Activated naive CD4-positive, alpha-beta T cell treated with Interleukin-2 at 50 U/mL for 16 hours (primary cell): ENCODE measurements around the gene WAPL.
A peak's percentile ranks its signal among the peaks of the same experiment; 100 is the strongest.
"Not testable (repeated sequence)": the region's sequence is repeated elsewhere in the genome, so short reads cannot be mapped to it uniquely, and the experiment has no call there.

Experiments
- DNase-seq: peaks from one replicate; pipeline ENCODE4 v3.0.0-alpha.2; 2020

The WAPL gene, protein sequence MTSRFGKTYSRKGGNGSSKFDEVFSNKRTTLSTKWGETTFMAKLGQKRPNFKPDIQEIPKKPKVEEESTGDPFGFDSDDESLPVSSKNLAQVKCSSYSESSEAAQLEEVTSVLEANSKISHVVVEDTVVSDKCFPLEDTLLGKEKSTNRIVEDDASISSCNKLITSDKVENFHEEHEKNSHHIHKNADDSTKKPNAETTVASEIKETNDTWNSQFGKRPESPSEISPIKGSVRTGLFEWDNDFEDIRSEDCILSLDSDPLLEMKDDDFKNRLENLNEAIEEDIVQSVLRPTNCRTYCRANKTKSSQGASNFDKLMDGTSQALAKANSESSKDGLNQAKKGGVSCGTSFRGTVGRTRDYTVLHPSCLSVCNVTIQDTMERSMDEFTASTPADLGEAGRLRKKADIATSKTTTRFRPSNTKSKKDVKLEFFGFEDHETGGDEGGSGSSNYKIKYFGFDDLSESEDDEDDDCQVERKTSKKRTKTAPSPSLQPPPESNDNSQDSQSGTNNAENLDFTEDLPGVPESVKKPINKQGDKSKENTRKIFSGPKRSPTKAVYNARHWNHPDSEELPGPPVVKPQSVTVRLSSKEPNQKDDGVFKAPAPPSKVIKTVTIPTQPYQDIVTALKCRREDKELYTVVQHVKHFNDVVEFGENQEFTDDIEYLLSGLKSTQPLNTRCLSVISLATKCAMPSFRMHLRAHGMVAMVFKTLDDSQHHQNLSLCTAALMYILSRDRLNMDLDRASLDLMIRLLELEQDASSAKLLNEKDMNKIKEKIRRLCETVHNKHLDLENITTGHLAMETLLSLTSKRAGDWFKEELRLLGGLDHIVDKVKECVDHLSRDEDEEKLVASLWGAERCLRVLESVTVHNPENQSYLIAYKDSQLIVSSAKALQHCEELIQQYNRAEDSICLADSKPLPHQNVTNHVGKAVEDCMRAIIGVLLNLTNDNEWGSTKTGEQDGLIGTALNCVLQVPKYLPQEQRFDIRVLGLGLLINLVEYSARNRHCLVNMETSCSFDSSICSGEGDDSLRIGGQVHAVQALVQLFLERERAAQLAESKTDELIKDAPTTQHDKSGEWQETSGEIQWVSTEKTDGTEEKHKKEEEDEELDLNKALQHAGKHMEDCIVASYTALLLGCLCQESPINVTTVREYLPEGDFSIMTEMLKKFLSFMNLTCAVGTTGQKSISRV (N-terminal part only)

DNA sequence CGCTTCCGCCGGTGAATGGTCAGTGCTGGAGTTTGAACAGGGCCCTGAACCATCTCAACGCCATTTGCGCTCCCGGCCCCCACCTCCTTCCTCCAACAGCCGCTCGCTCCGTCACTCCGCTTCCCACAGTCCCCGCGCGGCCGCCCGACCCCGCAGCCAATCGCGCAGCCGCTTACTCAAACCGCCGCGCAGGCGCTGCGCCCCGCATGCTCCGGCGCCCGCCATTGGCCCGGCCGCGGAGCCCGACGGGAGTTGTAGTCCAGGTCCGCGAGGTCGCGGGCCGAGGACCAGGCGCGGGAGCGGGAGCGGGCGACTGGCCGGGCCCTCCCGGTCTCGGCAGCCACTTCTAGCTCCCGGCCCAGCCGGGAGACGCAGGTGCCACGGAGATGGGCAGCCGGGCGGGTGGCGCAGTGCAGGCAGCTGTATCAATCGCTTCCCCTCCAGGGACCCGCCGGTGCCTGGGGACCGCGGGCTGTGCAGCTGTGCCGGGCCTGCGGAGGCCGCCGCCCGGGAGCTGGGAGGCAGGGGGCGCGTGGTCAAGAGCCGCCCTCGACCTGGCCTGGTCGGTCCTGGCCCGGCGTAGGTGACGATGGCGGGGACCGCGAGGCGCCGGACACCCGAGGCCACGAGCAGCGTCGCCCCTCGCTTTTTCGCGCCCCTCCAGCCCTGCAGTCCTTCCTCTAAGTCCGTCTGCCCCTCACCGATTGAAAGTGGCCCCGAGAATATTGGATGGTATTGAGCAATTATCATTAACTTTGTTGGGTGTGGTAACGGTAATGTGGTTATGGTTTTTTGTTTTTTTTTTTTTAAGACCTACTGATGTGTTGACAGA lies at the start of gene WAPL:
Gene WAPL, minus strand, starts transcription at position 115 of the 832 bp plus-strand sequence. CDS start 3,723 bp downstream, outside the sequence.
- peak; percentile 95 for DNase-seq

DNA sequence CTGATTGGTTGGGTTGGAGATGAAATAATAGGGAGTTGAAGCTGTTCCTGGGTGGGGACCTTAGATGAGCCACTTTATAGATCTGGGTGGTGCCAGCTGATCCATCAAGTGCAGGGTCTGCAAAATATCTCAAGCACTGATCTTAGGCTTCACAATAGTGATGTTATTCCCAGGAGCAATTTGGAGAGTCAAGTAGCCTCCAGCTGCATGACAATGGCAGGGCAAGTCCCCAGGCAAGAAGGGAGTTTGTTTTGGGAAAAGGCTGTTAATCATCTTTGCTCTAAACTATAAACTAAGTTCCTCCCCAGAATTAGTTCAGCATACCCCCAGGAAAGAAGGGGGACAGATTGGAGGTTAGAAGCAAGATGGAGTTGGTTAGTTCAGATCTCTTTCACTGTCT lies 47.7 kb upstream of the WAPL start:
- DNase-seq: no peak

DNA sequence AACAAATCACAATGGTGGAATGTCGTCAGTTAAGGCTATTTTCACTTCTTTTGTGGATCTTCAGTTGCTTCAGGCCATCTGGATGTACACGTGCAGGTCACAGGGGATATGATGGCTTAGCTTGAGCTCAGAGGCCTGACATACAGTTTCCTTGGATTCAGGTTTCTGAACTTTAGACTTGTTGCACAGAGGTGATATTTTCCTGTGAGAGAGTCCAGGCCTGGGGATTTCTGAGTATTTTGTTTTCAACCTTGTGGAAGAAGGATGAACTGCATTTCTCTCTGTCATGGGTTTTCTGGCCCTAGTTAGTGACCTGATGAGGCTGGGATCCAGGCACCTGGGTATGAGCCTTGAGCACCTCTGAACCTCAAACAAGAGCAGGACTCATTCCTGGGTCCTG lies 44.9 kb upstream of the WAPL start:
- not testable (repeated sequence) for DNase-seq

DNA sequence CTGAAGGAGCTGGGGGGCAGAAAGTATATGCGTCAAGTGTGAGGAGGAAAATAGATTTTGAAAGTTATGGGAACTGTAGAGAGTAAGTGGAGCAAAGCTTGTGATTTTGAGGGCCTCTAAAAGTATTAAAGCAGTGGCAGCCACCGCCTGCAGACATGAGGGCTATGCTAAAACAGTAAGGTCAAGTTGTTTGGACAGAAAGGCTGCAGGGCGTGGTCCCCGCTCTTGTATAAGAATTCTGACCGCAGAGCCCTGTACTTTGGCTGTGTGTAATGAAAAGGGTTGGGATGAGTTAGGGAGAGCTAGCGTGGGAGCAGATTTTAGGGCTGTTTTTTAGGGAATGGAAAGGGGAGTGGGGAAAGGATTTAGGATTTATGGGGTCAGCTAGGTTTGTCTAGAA lies 41.7 kb upstream of the WAPL start:
- not testable (repeated sequence) for DNase-seq

GRCh38 chr10:86558695-86559094 lies 37.1 kb upstream of the WAPL start:
- not testable (repeated sequence) for DNase-seq

DNA sequence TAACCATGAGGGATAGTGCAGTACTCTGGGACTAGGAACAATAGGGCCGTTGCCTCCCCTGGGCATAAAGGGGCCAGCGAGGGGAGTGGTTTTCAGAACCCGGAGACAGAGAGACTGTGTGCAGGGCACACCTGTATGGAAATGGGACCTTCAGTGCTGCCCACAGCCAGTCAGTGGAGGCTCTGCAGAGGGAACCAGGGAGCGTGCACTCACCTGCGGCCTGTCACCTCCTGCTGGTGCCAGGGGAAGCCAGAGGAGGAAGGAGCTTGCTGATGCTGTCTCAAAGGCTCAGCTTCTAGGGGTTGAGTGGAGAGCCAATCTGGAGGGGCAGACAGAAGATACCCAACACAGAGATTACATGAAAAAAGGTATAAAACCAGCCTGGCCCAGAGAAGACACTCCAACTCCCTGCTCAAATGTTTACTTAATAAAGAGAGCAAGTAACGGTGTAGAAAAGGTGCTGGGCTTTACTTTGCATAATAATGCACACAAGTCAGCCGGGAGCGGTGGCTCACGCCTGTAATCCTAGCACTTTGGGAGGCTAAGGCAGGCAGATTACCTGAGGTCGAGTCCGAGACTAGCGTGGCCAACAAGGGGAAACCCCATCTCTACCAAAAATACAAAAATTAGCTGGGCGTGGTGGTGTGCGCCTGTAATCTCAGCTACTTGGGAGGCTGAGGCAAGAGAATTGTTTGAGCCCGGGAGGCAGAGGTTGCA lies 35.5 kb upstream of the WAPL start:
- no peak for DNase-seq

DNA sequence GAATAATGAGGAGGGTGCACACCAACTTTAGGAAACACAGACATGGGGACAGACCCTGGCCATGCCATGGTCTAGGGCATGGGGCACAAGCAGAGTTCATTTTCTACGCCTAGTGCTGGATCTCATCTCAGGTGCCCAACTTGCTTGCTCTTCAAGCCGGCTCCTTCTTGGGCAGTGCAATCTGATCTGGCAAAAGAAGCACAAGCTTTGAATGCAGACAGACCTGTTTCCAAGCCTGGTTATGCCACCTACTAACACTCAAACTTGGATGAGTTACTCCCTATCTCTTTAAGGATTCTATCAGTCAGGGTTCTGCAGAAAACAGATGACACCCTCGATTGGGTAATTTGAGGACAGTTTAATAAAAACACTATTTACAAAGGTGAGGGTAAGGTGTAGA lies 34.9 kb upstream of the WAPL start:
- DNase-seq: no peak

DNA sequence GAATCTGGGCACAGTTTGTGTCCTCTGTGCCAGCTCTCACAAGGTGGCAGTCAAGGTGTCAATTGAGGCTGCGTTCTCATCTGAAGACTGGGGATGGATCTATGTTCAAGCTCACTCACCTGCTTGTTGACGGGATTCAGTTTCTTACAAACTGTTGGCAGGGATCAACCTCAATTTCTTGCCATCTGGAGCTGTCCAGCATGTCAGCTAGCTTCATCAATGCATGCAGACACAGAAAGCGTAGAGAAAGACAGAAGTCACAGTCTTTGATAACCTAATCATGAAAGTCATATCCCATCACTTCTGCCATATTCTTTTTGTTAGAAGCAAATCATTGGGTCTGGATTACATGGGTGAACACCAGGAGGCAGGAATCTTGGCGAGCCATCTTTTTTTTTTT lies 32.0 kb upstream of the WAPL start:
- DNase-seq: no peak

DNA sequence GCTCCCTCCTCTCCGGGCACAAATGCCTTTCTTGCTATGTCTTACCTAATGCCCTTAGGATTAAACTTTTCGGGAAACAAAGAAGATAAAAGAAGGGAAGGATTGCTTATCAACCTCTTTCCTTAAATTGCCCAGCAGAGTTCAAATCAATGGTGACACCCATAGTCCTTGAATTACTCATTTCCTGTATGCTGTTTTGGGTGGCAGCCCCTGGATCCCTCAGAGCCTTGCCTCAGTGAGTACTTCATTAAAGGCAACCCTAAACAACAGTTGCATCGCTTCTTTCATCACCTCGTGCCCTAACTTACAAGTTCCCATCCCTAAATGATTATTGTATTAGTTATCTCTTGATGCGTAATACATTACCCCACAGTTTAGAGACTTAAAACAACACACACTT lies 31.6 kb upstream of the WAPL start:
- no peak for DNase-seq

DNA sequence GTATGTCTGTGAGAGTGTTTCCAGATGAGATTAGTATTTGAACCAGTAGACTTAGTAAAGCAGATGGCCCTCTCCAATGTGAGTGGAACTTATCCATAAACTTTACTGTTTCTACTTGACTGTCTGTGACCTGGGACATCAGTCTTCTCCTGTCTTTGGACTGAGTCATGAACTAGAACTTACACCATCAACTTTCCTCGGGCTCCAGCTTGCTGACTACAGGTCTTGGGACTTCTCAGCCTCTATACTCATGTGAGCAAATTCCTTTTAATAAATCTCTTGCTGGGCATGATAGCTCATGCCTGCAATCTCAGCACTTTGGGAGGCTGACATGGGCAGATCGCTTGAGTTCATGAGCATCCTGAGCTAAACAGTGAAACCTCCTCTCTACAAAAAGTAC lies 25.7 kb upstream of the WAPL start:
- no peak for DNase-seq

- DNase-seq: no peak
Measured at GRCh38 chr10:86545101-86545500, 23.5 kb upstream of the WAPL start.

GRCh38 chr10:86540016-86540415 lies 18.4 kb upstream of the WAPL start:
- DNase-seq: no peak

- no peak for DNase-seq
Measured at GRCh38 chr10:86538547-86538946, 17.0 kb upstream of the WAPL start.

DNA sequence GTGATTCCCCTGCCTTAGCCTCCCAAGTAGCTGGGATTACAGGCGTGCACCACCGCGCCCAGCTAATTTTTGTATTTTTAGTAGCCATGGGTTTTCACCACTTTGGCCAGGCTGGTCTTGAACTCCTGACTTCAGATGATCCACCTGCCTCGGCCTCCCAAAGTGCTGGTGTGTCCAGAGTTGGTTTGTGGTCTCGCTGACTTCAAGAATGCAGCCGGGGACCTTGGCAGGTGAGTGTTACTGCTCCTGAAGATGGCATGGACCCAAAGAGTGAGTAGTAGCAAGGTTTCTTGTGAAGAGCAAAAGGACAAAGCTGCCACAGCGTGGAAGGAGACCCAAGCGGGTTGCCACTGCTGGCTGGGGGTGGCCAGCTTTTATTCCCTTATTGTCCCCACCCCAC lies 16.4 kb upstream of the WAPL start:
- DNase-seq: not testable (repeated sequence)

DNA sequence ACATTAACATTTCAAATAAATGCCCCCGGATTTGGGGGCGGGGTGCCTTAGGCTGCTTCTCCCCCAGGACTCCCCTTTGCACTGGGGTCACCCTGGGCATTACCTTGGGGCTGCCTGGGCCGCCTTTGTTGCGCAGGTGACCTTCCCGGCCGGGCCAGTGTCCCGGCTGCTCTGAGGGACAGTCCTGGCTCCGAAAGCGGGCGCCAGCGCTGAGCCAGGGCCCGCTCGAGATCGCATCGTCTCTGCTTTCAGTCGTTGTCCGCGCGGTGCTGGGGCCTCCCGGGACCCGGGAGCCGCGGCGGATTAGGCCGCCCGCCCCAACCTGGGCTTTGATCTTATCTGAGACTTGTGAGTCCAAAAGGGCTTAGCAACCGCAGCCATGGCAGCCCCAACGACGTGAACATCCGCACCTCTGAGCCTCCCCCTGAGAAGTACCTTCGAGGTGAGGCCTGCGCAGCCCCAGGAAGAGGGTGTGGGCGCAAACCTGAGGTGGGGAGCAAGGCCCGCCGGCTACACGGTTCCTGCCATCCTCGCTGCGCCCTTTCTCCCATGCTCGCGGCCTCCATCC lies 14.8 kb upstream of the WAPL start:
- peak; percentile 51 for DNase-seq

DNA sequence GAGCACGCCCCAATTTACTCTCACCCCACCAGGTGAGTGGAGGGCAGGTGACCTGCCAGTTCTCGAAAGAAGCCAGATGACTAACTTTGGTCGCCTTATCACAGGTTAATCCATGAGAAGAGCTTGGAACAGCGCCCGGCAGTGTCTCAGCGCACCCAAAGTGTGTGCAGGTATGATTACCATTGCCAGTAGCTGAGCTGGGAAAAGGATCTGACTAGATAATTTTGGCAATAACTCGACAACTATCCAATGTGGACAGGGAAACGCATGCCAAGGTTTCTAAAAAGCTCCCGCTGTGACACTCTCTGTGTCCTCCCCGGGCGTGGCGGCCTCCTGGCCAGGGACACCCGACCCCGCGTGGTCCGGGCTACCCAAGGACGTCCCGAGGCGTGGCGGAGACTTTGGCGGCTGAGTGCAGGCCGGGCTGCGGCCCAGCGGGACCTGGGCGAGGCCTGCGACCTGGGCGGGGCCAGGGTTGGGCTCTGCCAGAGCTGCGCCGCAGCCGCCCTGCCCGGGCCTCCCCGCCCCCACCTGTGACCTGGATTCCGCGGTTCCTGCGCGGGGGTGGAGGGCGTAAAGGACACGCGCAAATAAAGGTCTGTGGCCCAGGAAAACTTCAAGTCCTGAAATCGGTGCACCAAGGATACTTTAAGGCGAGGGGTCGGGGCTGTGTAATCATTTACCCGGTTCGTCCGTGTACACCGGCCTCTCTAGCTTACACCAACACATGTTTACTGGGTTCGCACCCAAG lies 13.7 kb upstream of the WAPL start:
- peak; percentile 56 for DNase-seq

DNA sequence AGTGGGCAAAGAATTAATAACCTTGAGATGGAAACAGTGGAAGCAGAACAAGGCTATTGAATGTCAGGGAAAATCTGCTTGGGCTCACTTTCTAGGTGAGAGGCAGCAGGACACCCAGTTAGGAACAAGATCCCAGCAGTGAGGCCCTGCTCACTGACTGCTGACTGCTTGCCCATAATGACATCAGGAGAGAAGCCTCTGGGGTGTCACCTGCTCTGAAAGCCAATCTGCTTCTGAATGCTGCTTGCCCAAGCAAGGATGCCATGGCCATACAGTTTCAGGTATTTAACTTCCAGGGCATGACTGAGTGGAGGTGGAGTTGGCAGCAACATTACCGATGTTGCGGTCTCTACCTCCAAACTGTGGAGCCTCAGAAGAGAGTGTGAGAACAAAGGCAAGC lies 11.7 kb upstream of the WAPL start:
- DNase-seq: no peak

DNA sequence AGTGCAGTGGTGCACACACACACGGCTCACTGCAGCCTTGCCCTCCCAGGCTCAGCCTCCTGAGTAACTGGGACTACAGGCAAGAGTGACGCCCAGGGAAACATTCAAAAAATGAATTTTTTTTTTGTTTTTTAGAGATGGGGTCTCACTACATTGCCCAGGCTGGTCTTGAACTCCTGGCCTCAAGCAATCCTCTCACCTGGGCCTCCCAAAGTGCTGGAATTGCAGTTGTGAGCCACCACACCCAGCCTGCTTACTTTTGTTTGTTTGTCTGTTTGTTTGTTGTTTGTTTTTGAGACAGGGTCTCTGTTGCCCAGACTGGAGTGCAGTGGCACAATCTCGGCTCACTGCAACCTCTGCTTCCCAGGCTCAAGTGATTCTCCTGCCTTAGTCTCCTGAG lies 7.1 kb upstream of the WAPL start:
- not testable (repeated sequence) for DNase-seq

DNA sequence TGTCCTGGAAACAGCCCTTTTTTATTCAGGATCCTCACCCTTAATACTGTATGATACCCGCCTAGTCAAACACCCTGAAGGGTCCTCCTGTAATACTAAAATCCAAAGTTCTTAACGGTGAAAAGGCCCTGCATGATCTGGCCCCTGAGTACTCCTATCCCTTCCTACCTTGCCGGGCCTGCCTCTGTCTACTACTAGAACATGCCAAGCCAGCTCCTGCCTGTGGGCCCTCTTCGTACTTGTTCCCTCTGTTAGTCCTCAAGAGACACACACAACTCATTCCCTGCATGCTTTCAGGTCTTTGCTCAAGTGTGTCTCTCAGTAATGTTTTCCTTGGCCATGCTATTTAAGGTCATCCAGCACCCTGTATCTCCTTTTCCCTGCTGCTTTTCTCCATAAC lies 5.0 kb upstream of the WAPL start:
- no peak for DNase-seq

GRCh38 chr10:86525713-86526112 lies 4.1 kb upstream of the WAPL start:
- DNase-seq: not testable (repeated sequence)
